Measurements from ENCODE around the gene TIMM8A. TPM values are rescaled to one million over a fixed set of nuclear protein-coding genes. Genes with fewer than 3 reads are reported as not detected.

Gene TIMM8A
- total RNA-seq, 3 donors from 2014 or later (not counting 1 experiment from before 2014, with no cell fraction given) = 6.0 to 7.4 (median 7.0) TPM

DNA sequence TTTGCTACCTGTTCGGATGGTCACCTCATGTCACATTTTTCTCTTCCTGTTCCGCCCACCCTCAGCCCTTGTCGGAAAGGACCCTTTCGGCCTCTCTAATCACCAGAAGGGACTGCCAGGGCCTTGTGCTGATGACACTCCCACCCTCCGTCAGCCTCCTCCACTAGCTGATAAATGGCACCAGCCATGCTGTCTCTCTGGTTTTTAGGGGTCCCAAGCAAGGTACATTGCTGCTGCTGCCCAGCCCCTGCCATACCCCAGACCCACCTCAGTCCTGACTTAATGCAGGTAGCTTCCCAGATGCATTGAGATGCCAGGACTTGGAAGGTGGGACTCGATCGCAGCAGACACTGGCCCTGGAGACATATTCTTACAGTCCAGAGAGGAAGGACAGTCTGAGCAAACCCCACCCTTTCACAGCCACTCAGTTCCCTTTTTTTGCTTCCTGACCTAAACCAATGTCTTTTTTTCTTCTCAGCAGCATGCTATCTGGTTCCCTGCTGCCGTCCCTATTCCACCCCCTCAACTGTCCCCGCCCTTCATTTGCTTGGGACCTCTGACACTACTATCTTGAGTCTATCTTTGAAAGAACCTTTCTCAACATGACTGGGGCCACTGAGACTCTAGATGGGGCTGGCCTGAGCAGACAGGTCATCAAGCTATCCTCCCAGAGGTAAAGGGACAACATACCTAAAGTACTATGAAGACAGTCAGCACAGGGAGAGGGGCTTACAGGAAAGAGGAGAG is 37.4 kb upstream of the TIMM8A start, which contains the start of gene BTK:
TSS of gene BTK (minus strand) at position 397 of the 747 bp plus-strand sequence. CDS start 10,907 bp downstream, outside the sequence.
- no peaks in the 10 kb centered on the region for H3K9me3 Mint-ChIP-seq
- H3K27ac ChIP-seq (ENCODE audit: low read length) = peak within 1 kb of the TSS; percentile 42
- intact Hi-C loops (cut with micrococcal nuclease) = no loop called here

DNA sequence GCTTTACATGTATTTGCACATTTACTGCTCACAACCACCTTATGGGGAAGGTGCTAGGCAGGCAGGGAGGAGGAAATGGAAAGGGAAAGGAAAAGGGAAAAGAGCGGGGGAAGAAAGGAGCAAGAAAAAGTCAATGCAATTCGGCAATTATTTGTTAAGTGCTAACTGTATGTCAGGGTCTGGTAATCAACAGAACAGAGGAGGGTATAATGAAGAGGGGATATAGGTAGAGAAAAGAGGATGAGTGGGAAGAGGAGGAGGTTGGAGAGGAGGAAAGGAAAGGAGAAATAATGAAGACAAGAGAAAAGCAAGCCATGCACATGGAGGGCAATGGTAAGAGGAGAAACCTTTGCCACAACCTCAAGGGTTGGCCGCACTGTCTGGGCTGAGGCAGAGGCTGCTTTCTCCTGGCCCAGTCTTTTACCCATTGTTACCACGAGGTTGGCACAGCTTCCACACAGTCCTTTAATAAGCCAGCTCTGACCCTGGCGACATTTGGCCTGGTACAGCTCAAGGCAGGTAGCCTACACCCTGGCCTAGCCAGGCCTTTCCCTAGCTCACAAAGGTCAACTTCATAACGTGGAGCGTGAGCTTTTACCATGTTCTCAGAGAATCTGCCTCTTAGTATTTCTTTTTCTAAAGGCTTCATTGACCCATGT is 36.6 kb upstream of the TIMM8A start:
- no peaks in the 10 kb centered on the region for H3K27me3 ChIP-seq (ENCODE audit: control insufficient read depth, insufficient read depth, low read length)
- no peaks in the 10 kb centered on the region for H3K36me3 ChIP-seq (ENCODE audit: control insufficient read depth, insufficient read depth, low read length)
- no peaks in the 10 kb centered on the region for H3K9me3 ChIP-seq (ENCODE audit: control insufficient read depth, insufficient read depth, low read length)
- intact Hi-C loops (cut with micrococcal nuclease) = no loop called here
- Mint-ChIP-seq H3K4me3 (no peak overlapping the region), H3K36me3 (no peaks in the 10 kb centered on the region), H3K9me3 (no peaks in the 10 kb centered on the region), H3K4me1 (no peaks in the 10 kb centered on the region), H3K27me3 (ENCODE audit: low read depth in 2 of 2) (no peaks in the 10 kb centered on the region), H3K27ac (no peak overlapping the region)
- 60% methylated on average over 7 of the region's 7 CpGs for WGBS (ENCODE audit: insufficient coverage)
- ATAC-seq = no peak
- H3K4me1 ChIP-seq (ENCODE audit: control insufficient read depth, insufficient read depth, low read length) = no peaks in the 10 kb centered on the region
- TF ChIP-seq, protein P1, sequence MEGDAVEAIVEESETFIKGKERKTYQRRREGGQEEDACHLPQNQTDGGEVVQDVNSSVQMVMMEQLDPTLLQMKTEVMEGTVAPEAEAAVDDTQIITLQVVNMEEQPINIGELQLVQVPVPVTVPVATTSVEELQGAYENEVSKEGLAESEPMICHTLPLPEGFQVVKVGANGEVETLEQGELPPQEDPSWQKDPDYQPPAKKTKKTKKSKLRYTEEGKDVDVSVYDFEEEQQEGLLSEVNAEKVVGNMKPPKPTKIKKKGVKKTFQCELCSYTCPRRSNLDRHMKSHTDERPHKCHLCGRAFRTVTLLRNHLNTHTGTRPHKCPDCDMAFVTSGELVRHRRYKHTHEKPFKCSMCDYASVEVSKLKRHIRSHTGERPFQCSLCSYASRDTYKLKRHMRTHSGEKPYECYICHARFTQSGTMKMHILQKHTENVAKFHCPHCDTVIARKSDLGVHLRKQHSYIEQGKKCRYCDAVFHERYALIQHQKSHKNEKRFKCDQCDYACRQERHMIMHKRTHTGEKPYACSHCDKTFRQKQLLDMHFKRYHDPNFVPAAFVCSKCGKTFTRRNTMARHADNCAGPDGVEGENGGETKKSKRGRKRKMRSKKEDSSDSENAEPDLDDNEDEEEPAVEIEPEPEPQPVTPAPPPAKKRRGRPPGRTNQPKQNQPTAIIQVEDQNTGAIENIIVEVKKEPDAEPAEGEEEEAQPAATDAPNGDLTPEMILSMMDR (IDR thresholded peaks at IDR 0.05) = no peak
- peak overlapping the region; percentile 34 for H3K4me3 ChIP-seq (ENCODE audit: low read length)
- no peak overlapping the region for H3K27ac ChIP-seq (ENCODE audit: low read length)
- no peak for DNase-seq

More for the DNA sequence above, 37.4 kb upstream of the TIMM8A start, which contains the start of gene BTK:
- 35% methylated on average over 9 of the region's 9 CpGs for WGBS (ENCODE audit: insufficient coverage)
- H3K4me1 Mint-ChIP-seq = peaks cover under 1 to 3% of the 10 kb centered on the region in 2 donors
- Histone ChIP-seq H3K36me3 (ENCODE audit: control insufficient read depth, insufficient read depth, low read length) (no peaks in the 10 kb centered on the region), H3K4me1 (ENCODE audit: control insufficient read depth, insufficient read depth, low read length) (peaks cover 5% of the 10 kb centered on the region), H3K27me3 (ENCODE audit: control insufficient read depth, insufficient read depth, low read length) (no peaks in the 10 kb centered on the region), H3K9me3 (ENCODE audit: control insufficient read depth, insufficient read depth, low read length) (no peaks in the 10 kb centered on the region), H3K4me3 (ENCODE audit: low read length) (peak within 1 kb of the TSS; percentile 34)
- TF ChIP-seq, protein P1 (IDR thresholded peaks at IDR 0.05) = no peak
- ATAC-seq = no peak
- no peaks in the 10 kb centered on the region for H3K27me3 Mint-ChIP-seq (ENCODE audit: low read depth in 2 of 2)
- H3K27ac Mint-ChIP-seq = peak within 1 kb of the TSS in 1 of 2 donors; percentile 12
- H3K36me3 Mint-ChIP-seq = no peaks in the 10 kb centered on the region
- no peak for DNase-seq
- no peak within 1 kb of the TSS for H3K4me3 Mint-ChIP-seq

DNA sequence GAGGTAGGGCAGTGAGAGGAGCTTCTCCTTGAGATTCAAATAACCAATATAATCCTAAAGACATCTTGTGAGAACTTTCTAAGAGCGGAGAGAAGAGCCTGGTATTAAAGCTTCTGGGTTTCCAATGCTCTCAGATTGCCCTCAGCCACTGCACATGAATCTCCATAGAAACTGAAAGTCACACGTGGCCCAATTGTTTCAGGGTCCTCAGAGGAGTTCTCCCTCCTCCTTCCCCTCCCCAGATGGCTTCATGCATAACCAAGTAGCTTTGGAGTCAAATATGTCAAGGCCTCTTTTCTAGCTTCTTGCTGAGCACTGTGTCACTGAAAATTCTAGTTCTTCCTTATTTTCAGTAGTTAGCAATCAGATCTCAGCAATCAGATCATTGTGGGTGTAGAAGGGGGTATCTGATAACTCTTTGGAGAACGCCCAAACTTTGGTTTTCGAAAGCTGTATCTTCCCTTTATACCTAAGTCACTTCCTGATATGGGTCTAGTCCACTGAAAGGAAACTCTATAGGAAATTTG is 35.2 kb upstream of the TIMM8A start:
- no peaks in the 10 kb centered on the region for H3K9me3 Mint-ChIP-seq
- no peaks in the 10 kb centered on the region for H3K36me3 Mint-ChIP-seq
- ATAC-seq = peak in 1 of 3 donors; percentile 41

More for the DNA sequence above, 35.2 kb upstream of the TIMM8A start:
- H3K27ac Mint-ChIP-seq = no peak overlapping the region
- Histone ChIP-seq H3K4me3 (ENCODE audit: low read length) (no peak overlapping the region), H3K27me3 (ENCODE audit: control insufficient read depth, insufficient read depth, low read length) (no peaks in the 10 kb centered on the region), H3K36me3 (ENCODE audit: control insufficient read depth, insufficient read depth, low read length) (no peaks in the 10 kb centered on the region), H3K4me1 (ENCODE audit: control insufficient read depth, insufficient read depth, low read length) (no peaks in the 10 kb centered on the region), H3K9me3 (ENCODE audit: control insufficient read depth, insufficient read depth, low read length) (no peaks in the 10 kb centered on the region), H3K27ac (ENCODE audit: low read length) (no peak overlapping the region)
- TF ChIP-seq, protein P1 (IDR thresholded peaks at IDR 0.05) = no peak
- no peak overlapping the region for H3K4me3 Mint-ChIP-seq
- no peak for DNase-seq
- 28% methylated on average over 2 of the region's 4 CpGs for WGBS (ENCODE audit: insufficient coverage)
- no peaks in the 10 kb centered on the region for H3K27me3 Mint-ChIP-seq (ENCODE audit: low read depth in 2 of 2)
- no peaks in the 10 kb centered on the region for H3K4me1 Mint-ChIP-seq
- intact Hi-C loops (cut with micrococcal nuclease) = no loop called here

Data from natural killer cell (primary cell).